Inflammatory macrophage (primary cell): ENCODE results near the gene AEBP1.

Experiments used
- DNase-seq, 2 donors: peaks; one replicate each; pipeline ENCODE4 v3.0.0-alpha.2; 2020 to 2022

AEBP1 gene

GRCh38 chr7:44067064-44067951 lies 36.8 kb upstream of the AEBP1 start:
- no peak for DNase-seq

DNA sequence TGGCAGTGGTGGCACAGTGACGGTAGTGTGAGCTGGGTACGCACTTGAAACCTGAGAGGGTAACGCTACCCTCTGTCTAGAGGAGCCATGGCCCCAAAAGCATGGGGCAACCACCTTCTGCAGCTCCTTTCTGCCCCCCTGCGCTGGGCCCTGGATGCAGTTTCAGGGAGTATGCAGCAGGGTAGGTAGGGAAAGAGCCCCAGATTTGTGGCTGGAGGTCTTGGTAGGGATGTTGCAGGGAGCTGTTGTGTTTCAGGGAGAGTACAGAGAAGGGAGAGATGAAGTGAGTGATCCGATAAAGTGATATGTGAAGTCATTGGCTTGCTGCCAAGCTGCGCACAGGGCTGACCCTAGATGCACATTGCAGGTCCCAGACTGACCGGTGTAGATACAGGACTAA lies 36.1 kb upstream of the AEBP1 start:
- no peak for DNase-seq

DNA sequence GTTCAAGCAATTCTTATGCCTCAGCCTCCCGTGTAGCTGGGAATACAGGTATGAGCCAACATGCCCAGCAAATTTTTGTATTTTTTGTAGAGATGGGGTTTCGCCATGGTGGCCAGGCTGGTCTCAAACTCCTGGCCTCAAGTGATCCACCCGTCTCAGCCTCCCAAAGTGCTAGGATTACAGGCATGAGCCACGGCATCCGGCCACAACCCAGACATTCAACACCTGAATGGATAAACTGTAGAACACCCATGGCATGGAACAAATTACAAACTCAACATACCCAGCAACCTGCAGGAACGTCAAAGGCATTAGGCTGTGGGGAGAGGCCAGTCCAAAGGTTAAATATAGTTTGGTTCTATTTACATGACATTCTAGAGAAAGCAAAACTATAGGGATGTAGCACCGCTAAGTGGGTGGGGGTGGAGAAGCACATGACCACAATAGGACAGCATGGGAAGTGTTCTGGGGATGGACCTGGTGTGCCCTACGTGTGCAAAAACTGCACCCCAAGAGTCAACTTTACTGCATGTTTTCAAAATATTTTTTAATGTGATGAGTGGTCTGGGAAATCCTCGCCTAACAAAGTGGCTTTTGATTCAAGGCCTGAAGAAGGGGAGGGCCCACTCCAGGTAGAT lies 32.3 kb upstream of the AEBP1 start:
- peak; percentile 4 to 39 for DNase-seq

- DNase-seq = peak; percentile 39 to 54
Measured at GRCh38 chr7:44072364-44073231, 31.5 kb upstream of the AEBP1 start.

DNA sequence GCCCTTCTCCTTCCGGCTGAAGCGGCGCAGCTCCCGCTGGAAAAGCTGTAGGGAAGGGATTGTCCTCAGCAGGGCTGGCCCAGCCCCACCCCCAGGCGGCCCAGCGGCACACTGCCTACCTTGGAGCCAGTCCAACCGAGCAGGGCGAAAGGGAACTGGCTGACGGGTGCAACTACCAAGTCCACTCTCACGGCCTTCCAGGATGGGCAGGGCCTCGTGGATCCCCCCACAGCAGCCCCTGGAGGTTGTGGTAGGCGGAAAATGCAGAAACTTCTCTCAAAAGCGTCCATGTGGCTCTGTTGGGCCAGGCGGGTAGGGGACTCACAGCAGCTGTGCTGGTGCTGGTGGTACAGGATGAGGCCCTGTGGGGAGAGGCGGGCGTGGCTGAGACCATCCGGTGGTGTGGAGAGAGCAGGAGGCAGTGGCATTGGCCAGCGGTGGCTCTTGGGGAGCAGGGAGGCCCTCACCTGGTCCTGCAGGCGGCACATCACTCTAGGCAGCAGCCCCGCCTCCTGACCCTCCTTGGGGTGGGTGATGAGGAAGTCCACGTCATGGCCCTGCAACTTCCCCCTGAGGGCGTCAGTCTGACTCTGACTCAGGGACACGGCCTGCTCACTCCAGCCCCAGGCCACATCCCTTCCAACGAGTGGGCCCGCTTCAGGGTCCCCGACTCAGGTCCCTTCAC lies 30.3 kb upstream of the AEBP1 start:
- DNase-seq = peak; percentile 87 to 95

DNA sequence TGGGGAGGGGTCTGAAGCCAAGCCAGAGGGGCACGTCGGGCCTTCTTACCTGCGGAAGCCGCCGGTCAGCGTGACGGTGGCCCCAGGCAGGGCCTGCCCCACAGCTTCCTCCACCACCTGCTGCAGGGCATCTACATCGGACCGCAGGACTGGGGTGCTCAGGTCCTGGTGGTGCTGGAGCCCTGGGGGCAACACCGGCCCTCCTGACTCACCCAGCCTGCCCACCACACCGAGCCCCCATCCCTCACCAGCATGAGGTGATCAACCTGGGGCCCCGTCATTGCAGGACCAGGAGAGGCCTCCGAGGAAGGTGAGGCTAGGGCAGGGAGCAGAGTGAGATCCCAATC lies 29.8 kb upstream of the AEBP1 start:
- no peak for DNase-seq

DNA sequence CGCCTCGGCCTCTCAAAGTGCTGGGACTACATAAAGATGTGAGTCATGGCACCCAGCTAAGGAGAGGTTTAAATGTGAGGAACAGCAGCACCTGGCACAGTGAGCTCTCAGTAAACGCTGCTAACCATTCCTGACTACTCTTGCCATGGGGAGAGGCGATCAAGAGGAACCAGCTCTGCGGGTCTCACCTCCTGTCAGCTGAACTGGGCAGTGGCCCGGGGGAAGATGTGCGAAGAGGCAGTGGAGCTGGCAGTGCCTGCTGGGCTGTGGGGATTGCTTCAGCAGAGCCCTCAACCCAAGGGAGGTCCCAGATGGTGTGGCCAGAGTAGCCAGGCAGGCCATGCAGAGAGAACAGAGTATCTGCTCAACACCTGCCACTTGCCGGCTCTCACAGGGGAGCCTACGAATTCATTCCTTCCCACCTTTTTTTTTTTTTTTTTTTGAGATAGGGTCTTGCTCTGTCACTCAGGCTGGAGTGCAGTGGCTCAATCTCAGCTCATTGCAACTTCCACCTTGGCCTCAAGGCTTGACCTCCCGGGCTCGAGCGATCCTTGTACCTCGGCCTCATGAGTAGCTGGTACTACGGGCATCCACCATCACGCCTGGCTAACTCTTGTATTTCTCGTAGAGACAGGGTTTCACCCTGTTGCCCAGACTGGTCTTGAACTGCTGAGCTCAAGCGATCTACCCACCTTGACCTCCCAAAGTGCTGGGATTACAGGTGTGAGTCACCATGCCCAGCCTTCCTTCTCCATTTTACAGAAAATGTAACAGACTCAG lies 28.7 kb upstream of the AEBP1 start:
- no peak for DNase-seq

DNA sequence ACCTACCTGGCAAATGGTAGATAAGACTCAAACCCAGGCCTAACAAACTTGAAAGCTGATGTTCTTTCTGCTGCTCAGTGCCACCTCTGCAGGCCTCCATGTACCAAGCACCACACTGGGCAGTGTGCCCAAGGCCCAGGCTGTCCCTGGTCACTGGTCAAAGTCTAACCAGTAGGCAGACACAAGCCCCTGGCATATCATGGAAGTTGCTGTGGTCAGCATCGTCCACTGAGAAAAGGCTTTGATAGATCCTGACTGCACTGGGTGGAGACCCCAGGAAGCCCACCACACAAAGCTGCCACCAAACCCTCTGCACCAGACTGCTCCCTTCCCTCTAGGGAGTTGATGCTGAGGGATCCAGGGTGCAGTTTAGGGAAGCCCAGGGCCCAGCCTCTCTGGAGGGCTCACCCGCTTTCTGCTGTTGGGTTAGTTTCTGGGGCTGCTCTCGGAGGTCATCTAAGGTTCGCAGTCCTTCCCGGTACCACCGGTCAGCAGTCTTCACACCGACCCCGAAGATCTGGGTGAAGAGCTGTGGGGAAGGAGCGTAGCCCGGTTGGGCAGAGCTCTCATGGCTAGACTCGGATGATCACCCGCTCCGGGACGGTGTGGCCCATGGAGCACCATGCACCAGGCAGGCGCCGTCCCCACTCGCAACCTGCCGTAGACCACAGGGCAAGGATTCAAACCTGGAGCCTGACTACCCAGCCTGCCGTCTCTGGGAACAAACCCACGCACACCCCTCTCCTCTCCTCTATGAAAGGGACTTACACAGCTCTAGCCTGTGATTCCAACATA lies 27.8 kb upstream of the AEBP1 start:
- no peak for DNase-seq

DNA sequence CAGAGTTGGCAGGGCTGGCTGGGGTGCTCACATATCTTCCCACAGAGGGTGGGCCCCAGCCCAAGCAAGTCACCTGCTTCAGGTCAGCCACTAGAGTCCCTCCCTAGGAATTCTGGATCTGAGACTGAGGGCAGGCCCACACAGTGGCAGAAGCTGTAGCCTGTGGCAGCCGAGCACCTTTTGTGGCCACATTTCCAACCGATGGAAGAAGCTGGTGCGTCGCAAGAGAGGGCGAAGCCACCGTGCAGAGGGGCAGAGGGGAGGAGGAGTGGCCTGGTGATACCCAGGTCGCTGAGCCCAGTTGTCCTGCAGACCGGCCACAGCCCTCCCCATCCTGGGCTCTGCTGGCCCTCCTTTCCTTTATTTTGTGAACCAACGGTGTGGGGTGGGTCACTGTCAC lies 27.1 kb upstream of the AEBP1 start:
- DNase-seq = no peak

- no peak for DNase-seq
Measured at GRCh38 chr7:44077681-44078091, 26.5 kb upstream of the AEBP1 start.

DNA sequence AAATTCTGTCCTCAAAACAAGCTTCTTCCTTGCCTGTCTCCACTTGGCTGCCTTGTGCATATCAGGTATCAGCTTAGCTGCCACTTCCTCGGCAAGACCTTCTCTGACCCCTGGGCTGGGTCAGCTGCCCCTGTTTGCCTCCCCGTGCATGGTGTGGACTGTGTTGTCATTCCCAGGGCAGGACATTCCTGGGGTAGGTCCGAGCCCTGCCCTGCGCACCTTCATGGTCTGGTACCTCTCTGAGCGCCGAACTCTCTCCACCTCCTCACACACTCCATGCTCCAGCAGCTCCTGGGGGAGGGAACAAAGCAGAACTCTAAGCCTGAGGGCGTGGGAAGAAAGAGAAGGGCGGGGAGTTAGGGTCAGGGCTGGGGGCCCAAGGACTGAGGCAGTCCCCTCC lies 25.6 kb upstream of the AEBP1 start:
- DNase-seq = no peak

- no peak for DNase-seq
Measured at GRCh38 chr7:44079331-44080021, 24.7 kb upstream of the AEBP1 start.

DNA sequence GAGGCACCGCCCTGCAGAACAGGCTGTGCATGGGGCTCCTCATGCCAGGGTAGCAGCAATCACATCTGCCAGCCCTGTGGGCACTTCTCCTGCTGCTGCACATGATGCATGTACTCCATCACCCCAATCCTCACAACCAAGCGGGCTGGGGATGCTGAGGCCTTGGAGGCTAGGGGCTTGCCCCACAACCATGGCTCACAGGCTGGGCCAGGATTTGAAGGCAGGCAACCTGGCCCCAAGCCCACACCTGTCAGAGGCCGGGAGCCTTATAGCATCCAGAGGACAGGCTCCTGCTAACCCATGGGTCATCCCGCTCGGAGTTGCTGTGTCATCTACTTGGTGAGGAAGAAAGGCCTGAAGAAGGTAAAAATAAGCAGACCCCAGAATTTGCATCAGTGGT lies 24.0 kb upstream of the AEBP1 start:
- no peak for DNase-seq

DNA sequence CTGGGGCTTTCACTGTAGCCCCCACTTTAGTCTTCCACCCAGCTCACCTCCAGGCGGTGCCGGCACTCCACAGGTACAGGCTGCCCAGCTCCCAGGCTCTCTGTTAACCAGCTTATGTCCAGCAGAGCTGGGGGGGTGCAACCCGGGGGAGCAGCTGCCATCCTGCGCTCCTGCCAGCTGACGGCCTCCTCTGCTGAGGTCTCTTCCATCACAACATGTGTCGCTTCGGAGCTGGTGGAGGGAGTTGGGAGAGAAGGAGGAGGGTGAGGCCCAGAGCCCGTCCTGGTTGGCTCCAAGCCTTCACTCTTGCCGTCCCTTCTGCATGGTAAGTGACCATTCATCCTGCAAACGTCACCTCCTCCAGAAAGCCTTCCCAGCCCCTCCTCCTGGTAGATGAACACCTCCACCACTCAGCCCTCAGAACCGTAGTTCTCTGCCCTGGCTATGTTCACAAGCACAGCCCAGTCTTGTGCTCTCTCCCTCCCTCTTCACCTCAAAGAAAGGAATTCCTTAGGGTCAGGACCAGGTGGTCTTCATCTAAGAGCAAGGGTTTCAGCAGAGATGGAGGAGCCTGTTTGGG lies 23.4 kb upstream of the AEBP1 start:
- no peak for DNase-seq

DNA sequence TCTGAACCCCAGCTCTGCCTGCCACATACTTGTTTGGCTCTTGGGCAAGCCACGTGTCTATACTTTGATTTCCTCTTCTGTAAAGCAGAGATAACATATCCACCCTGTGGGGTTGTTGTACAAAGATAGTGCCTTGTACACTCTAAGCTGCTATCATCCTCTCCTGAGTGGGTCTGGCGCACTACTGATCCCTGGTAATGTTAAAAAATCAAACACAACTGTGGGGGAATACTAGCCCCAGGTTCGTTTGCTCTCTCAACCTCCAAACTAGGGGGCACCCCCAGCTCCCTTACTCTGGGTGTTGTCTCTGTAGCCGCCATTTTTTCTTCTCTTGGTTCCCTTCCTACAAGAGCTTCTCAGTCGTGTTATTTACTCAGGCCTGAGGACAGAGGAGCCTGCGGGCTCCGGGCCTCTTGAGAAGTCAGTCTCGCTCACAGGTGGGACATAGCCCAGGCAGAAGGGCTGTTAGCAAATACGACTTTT lies 22.8 kb upstream of the AEBP1 start:
- DNase-seq = no peak

DNA sequence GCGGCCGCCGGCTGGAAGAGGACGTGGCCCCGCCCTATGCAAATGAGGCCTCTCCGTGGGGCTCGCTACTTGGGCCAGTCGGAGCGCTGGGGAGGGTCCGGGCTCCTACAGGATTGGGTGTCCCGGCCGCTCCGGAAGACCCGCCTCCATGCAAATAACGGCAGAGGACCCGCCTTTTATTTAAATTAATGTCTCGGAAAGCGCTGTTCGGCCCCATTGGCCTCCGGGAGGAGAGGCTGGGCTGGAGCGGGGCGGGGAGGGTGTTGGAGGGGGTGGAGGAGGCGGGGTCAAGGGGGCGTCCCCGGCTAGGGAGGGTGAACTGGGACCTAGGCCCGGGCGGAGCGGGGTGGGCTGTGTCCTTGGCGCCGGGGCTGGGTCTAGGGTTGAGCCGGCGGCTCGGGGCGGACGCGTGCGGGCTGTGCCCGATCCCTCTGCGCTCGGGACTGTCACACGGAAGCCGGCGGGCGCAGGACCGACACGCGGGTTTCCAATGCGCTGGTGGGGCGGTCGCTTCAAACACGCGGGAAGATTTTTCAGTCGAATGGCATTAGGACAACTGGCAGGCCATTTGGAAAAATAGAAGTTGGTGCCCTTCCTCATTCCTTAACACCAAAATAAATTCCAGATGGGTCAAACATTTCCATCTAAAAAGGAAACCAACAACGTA lies 21.5 kb upstream of the AEBP1 start:
- peak; percentile 99 for DNase-seq

GRCh38 chr7:44083796-44084195 lies 20.3 kb upstream of the AEBP1 start:
- DNase-seq = no peak

DNA sequence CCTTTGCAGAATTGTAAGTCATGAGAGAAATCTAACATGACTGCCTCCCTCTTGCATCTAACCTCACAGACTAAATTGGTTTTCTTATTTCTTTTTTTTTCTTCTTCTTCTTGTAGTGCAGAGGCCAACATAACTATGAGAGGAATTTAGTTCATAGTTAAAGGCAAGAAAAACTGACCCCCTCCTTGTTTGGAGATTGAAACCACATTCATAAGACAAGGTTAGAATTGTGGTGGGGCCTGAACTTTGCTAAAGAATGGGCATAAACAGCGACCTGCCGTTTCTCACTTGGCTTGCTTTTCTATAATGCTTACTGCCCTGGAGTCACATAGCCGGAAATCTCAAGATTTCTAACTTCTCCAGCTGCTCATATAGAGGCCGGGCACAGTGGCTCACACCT lies 19.4 kb upstream of the AEBP1 start:
- DNase-seq = no peak

- no peak for DNase-seq
Measured at GRCh38 chr7:44085546-44085945, 18.6 kb upstream of the AEBP1 start.
